NK-92 treated with Interleukin-12 subunit alpha and Interleukin-12 subunit beta, amount 100 ng/mL, for 24 hours (cell line): ENCODE results near the gene FNDC4.

Source experiments
- DNase-seq: peaks from one replicate; lab custom pipeline; 2025; lab: John Stamatoyannopoulos, UW

Gene FNDC4

GRCh38 chr2:27494284-27494943, 586 bp downstream of the FNDC4 start:
- no peak for DNase-seq

DNA sequence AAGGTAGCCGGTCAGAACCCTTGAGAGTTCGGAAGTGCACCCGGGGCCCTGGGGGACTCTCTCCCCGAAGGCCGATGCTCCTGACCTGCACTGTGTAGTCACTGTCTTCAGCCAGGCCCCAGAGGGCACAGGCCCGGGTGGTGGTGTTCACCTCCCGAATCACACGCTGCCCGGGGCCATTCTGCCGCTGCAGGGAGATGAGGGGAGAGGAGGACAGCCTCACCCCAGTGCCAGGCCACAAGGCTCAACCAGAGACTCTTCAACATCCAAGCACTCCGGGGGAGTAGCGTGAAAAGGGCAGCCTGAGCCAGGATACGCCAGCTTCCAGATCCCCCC, 1.1 kb downstream of the FNDC4 start:
- DNase-seq = no peak

DNA sequence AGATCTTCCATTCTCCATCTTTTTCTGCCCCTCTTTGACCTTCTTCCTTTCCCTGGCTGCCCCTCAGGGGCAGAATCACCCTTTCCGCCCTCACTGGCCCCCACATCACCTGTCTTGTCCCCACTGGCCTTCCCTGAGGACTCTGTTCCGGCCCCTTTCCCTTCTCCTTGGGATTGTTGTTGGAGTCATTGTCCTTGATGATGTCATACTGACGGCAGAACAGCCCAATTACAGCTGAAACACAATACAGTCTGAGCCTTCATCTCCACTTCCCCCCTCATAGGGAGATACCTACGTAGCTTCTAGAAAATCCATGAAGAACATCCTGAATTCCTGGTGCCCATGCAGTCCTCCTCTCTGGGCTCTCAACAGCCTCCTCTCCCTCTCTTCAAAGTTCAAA, 2.4 kb downstream of the FNDC4 start:
- DNase-seq = no peak

DNA sequence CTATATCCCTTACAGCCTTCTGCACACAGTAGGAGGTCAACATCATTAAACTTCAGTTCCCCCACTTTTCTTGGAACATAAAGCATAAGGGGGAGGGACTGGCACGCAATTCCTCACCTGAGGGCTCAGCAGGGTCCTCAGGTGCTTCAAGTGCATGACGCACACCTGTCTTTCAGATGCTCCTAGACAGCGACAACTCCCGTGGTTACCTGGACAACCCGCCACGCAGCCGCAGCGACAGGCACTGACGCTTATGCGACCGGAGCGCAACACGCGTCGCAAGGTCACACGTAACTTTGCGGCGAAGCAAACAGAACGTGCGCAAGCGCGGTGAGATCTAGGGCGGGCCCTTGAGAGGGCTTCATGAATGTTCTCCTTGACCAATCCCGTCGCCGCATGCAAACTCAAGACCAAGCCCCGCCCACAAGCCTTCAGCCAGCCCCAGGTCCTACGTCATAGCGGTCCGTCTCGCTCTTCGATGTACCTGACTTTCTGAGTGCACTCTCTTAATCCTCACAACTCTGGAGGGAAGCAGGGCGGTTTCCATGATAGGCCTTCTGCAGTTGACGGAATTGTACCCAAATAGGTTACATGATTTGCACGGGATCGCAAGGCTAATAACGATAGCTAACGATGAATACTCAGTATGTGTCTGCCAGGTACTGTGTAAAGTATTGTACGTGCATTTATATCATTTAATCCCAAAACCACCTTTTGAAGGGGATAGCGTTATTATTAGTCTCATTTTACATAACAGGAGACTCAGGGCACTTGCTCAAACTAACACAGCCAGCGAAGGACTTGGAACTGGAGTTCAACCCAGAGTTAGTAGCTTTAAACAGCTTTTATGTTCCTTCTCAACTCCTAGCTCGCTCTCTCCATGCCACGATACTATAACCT, 5.3 kb downstream of the FNDC4 start, which contains the start of gene IFT172:
IFT172 (minus strand) TSS at position 246 of the 900 bp plus-strand sequence; CDS start at position 156, 90 bp downstream.
- peak; percentile 72 for DNase-seq

DNA sequence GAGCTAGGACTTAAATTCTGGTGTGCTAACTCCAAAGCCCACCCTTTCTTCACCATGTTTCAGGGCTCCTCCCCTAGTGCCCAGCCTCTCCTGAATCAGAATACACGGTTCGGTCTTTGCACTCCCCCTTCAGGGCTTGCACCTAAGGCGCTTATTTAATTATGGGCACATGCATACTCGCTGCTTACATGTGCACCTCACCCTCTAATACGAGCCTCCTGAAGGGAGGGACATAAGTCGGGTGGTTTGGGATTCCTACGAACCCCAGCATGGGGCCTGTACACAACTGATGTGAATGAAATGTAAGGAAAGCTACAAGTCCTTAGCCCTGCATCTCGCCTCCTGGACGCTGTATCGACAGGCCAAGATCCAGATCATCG, 5.9 kb downstream of the FNDC4 start:
- DNase-seq = no peak

- DNase-seq = no peak
Observed at GRCh38 chr2:27485496-27485895, 9.5 kb downstream of the FNDC4 start.

DNA sequence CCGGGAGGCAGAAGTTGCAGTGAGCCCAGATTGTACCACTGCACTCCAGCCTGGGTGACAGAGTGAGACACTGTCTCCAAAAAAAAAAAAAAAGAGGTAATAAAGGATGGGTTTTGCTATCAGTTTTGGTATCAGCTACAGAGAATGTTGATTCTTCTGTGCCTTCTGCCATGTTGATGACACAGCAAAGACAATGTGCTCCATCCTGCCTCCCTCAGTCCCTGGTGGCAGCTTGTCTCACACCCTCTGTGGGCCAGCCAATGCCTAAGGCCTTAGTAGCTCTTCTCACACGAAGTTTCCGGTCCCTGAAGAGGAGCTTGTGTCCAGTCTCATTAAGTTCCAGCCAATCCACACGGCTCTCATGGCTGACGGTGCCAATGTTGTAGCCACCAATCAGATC, 23.0 kb downstream of the FNDC4 start:
- no peak for DNase-seq

GRCh38 chr2:27464443-27464842, 30.6 kb downstream of the FNDC4 start:
- DNase-seq = no peak

GRCh38 chr2:27461118-27461517, 33.9 kb downstream of the FNDC4 start:
- no peak for DNase-seq

DNA sequence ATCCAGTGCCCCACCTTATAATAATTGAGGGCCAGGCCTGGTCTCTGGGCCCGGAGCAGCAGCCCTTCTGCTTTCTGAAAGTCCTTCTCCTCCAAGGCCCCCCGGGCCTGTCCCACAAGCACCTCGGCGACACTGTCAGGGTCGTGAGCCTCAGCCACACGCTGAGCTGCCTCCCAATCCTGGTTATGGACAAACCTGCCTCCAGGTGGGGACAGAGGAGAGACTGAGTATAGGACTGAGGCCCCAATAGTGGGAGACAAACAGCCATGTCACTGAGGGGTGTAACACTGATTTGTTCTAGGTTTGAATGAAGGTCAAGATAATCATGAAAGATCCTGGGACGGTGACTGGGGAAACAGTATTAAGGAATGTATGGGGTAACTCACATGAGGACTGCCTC, 41.0 kb downstream of the FNDC4 start:
- no peak for DNase-seq

DNA sequence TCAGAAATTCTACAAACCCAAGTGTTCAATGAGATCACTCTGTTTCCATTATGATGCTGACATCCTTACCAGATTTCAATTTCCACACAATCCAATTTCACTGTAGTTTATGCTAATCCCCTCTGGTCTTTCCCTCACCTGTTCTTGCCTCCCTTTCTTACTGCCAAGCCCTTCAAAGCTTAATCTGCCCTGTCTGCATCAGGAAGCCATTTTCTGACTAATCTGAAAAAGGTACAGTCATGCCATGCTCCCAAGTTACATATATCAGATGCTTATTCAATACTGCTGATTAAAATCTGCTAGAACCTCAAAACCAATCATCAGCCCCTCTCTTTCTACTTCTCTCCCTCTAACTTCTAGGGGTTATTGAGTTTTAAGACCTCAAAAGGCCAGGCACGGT, 43.9 kb downstream of the FNDC4 start:
- no peak for DNase-seq

- no peak for DNase-seq
Observed at GRCh38 chr2:27448381-27448780, 46.6 kb downstream of the FNDC4 start.

DNA sequence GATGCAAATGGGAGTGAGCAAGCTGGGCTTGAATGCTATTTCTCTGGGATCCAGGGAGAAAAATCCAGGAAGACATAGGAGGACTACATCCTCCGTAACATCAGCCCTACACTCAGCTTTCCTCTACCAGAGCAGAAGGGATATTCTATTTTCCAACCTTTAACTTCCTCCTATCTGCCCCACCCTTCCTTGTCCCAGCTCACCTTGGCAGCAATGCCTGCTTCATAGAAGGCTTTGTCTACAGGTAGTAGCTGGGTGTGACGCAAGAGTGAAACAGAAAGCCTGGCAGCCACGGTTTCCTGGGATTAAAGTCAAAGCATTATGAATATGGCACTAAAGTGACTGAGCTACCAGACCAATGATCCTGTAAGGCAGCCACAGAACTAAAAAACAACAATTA, 48.9 kb downstream of the FNDC4 start:
- DNase-seq = no peak

DNA sequence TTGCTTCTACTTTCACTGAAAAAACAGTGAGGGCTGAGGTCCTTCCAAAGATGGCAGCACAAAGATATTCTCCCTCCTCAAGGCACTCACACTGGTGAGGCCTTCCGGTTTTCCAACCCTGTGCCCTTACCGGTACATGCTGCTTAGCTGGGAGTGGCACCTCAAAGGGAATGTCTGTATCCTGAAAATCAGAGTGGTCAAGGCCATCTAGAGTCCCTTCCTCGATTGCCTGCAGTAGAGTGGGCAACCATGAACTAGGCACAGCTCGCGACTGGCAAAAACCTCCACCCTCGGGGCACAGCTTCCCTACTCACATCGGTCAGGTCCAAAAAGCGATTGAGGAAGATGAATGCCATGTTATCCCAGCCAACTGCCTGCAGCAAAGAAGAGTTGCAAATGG, 49.4 kb downstream of the FNDC4 start:
- no peak for DNase-seq

- no peak for DNase-seq
Observed at GRCh38 chr2:27445155-27445554, 49.8 kb downstream of the FNDC4 start.

GRCh38 chr2:27442920-27443282, 52.1 kb downstream of the FNDC4 start:
- DNase-seq = no peak

DNA sequence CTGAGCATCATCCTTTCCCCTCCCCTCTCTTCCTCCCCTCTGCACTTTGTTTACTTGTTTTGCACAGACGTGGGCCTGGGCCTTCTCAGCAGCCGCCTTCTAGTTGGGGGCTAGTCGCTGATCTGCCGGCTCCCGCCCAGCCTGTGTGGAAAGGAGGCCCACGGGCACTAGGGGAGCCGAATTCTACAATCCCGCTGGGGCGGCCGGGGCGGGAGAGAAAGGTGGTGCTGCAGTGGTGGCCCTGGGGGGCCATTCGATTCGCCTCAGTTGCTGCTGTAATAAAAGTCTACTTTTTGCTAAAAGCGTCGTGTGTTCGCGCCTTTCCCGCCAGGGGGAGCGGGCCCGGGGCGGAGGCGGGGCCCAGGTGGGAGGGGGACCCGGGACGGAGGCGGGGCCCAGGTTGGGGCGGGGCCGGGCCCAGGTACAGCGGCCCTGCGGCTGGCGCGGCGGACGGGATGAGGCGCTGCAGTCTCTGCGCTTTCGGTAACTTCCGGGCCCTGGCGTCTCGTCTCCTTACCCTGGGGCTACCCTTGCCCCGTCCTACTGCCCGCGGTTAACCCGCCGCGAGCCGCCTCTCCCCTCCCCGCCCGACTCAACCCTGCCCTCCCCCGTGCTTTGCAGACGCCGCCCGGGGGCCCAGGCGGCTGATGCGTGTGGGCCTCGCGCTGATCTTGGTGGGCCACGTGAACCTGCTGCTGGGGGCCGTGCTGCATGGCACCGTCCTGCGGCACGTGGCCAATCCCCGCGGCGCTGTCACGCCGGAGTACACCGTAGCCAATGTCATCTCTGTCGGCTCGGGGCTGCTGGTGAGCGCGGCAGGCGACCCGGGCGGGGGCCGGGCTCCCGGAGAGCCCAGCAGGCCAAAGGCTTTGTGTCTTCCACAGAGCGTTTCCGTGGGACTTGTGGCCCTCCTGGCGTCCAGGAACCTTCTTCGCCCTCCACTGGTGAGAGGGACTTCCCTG, 52.8 kb downstream of the FNDC4 start, which contains the start of gene KRTCAP3:
KRTCAP3 (plus strand) TSS at position 424 of the 962 bp plus-strand sequence; CDS start at position 456, 32 bp downstream.
- DNase-seq = no peak
